Cardiac fibroblast (primary cell): ENCODE measurements around the gene SLC12A8.

Experiments
- DNase-seq, 2 donors: peaks; one replicate each; pipeline versions ENCODE4 v3.0.0 to v3.0.0-alpha.2; 2010; ENCODE audit warnings: low read depth in 2 of 2
- H3K4me3 ChIP-seq, 2 donors: replicated peaks in 1 of 2; 1 replicate in 1 of 2; 2 replicates in 1 of 2; pipeline ENCODE4 v1.5.1; 2011; ENCODE audit warnings: low read depth in 2 of 2, low read length in 2 of 2, mild to moderate bottlenecking in 2 of 2, moderate library complexity in 1 of 2
- TF ChIP-seq, protein P1 (sequence below): IDR thresholded peaks from one replicate; pipeline ENCODE4 v1.5.1; 2011; ENCODE audit warnings: low read depth, mild to moderate bottlenecking, low read length, inconsistent platforms

The SLC12A8 gene

GRCh38 chr3:125211523-125212090 lies 941 bp downstream of the SLC12A8 start:
- no peak for DNase-seq
- TF ChIP-seq, protein P1, sequence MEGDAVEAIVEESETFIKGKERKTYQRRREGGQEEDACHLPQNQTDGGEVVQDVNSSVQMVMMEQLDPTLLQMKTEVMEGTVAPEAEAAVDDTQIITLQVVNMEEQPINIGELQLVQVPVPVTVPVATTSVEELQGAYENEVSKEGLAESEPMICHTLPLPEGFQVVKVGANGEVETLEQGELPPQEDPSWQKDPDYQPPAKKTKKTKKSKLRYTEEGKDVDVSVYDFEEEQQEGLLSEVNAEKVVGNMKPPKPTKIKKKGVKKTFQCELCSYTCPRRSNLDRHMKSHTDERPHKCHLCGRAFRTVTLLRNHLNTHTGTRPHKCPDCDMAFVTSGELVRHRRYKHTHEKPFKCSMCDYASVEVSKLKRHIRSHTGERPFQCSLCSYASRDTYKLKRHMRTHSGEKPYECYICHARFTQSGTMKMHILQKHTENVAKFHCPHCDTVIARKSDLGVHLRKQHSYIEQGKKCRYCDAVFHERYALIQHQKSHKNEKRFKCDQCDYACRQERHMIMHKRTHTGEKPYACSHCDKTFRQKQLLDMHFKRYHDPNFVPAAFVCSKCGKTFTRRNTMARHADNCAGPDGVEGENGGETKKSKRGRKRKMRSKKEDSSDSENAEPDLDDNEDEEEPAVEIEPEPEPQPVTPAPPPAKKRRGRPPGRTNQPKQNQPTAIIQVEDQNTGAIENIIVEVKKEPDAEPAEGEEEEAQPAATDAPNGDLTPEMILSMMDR: no peak
- peak overlapping the region; percentile 51 to 52 for H3K4me3 ChIP-seq

GRCh38 chr3:125207949-125208568 lies 4.5 kb downstream of the SLC12A8 start:
- TF ChIP-seq, protein P1: no peak
- H3K4me3 ChIP-seq: no peak overlapping the region
- DNase-seq: peak in 1 of 2 donors; percentile 16

- TF ChIP-seq, protein P1: no peak
- no peak for DNase-seq
- H3K4me3 ChIP-seq: no peak overlapping the region
Measured at GRCh38 chr3:125207507-125207906, 5.0 kb downstream of the SLC12A8 start.

GRCh38 chr3:125206934-125207333 lies 5.6 kb downstream of the SLC12A8 start:
- TF ChIP-seq, protein P1: no peak

DNA sequence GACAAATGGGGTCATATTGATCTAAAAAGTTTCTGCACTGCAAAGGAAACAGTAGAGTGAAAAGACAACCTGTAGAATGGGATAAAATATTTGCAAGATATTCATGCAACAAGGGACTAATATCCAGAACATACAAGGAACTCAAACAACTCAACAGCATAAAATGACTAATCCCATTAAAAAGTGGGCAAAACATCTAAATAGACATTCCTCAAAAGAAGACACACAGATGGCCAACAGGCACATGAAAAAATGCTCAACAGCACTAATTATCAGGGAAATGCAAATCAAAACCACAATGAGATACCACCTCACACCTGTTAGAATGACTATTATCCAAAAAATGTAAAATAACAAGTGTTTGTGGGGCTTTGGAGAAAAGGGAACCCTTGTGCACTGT lies 8.8 kb downstream of the SLC12A8 start:
- no peak for DNase-seq
- no peak overlapping the region for H3K4me3 ChIP-seq
- TF ChIP-seq, protein P1: no peak

More at GRCh38 chr3:125206934-125207333, 5.6 kb downstream of the SLC12A8 start:
- no peak overlapping the region for H3K4me3 ChIP-seq
- DNase-seq: no peak

GRCh38 chr3:125202197-125202596 lies 10.4 kb downstream of the SLC12A8 start:
- TF ChIP-seq, protein P1: peak; percentile 30
- peak in 1 of 2 donors; percentile 46 for DNase-seq
- H3K4me3 ChIP-seq: no peak overlapping the region
